Measurements from ENCODE around the gene KCNE2.

The KCNE2 gene

GRCh38 chr21:34348890-34349519 is 14.8 kb upstream of the KCNE2 start (continued):
- peak; percentile 79 for TF ChIP-seq ZNF518A (tag by site-specific recombination; conservative IDR thresholded peaks at IDR 0.05; ENCODE audit: low read depth)
- 0 out of 2 replicates have a peak, but pooled peaks have one; percentile 15 for TF ChIP-seq ZBTB21 (tag by site-specific recombination; IDR thresholded peaks at IDR 0.05)
- peak; percentile 43; the same call in 1 of the 2 replicates for TF ChIP-seq ZBTB11 (tag by site-specific recombination; conservative IDR thresholded peaks at IDR 0.05; ENCODE audit: low read depth)
- no peak for TF ChIP-seq ZNF837 (tag by site-specific recombination; IDR thresholded peaks at IDR 0.05)
- no peak for TF ChIP-seq ZNF248 (tag by site-specific recombination; IDR thresholded peaks at IDR 0.05)
- no peak for TF ChIP-seq ZBTB49 (tag by site-specific recombination; IDR thresholded peaks at IDR 0.05; ENCODE audit: low read depth)
- TF ChIP-seq ZNF610 (tag by site-specific recombination; IDR thresholded peaks at IDR 0.05; ENCODE audit: borderline replicate concordance), result no peak
- peak; percentile 81; the same call in 1 of the 2 replicates for TF ChIP-seq ZNF394 (tag by site-specific recombination; IDR thresholded peaks at IDR 0.05; ENCODE audit: borderline replicate concordance)
- TF ChIP-seq ZNF510 (tag by site-specific recombination; IDR thresholded peaks at IDR 0.05; ENCODE audit: insufficient replicate concordance), result peak; percentile 35
- TF ChIP-seq ZNF623 (tag by site-specific recombination; IDR thresholded peaks at IDR 0.05), result peak; percentile 52
- TF ChIP-seq PRDM10 (tag by site-specific recombination; IDR thresholded peaks at IDR 0.05), result no peak

Measured in HEK293 (cell line).